KMS-11 (cell line): ENCODE results near the gene SEMA4G.

Source experiments
- H2AFZ ChIP-seq: fragments of 200-600 bp; sonication (generic); 2 replicates; pipeline ENCODE4 v1.6.1; 2016; ENCODE audit warnings: antibody characterized with exemption, mixed run types, low read depth
- H3K27ac ChIP-seq: fragments of 200-600 bp; sonication (generic); 2 replicates; pipeline ENCODE4 v1.6.1; 2016; ENCODE audit warnings: mild to moderate bottlenecking, mixed run types
- H3K27me3 ChIP-seq: fragments of 200-600 bp; sonication (generic); 2 replicates; pipeline ENCODE4 v1.6.1; 2017; ENCODE audit warnings: mild to moderate bottlenecking, low read depth, mixed run types, moderate library complexity; ENCODE audit not compliant: insufficient read depth
- H3K36me3 ChIP-seq: fragments of 200-600 bp; sonication (generic); 2 replicates; pipeline ENCODE4 v1.6.1; 2017; ENCODE audit warnings: mild to moderate bottlenecking, mixed run types; ENCODE audit not compliant: insufficient read depth
- H3K4me1 ChIP-seq: fragments of 200-600 bp; sonication (generic); 2 replicates; pipeline ENCODE4 v1.6.1; 2016; ENCODE audit warnings: mild to moderate bottlenecking, low read depth, mixed run types; ENCODE audit not compliant: poor library complexity, severe bottlenecking
- H3K4me2 ChIP-seq: fragments of 200-600 bp; sonication (generic); 2 replicates; pipeline ENCODE4 v1.7.0; 2016; ENCODE audit warnings: mild to moderate bottlenecking, mixed run types
- H3K4me3 ChIP-seq: fragments of 200-600 bp; sonication (generic); IDR thresholded peaks from 2 replicates; pipeline ENCODE4 v1.6.1; 2017; ENCODE audit warnings: low read depth, low read length, mixed read lengths; ENCODE audit not compliant: insufficient read depth
- H3K79me2 ChIP-seq: fragments of 200-600 bp; sonication (generic); 2 replicates; pipeline ENCODE4 v1.6.1; 2016; ENCODE audit warnings: low read depth, mixed run types; ENCODE audit not compliant: insufficient read depth
- H3K9ac ChIP-seq: fragments of 200-600 bp; sonication (generic); 2 replicates; pipeline ENCODE4 v1.6.1; 2016; ENCODE audit warnings: mild to moderate bottlenecking, mixed run types
- H4K20me1 ChIP-seq: fragments of 200-600 bp; sonication (generic); 2 replicates; pipeline ENCODE4 v1.6.1; 2016; ENCODE audit warnings: mild to moderate bottlenecking, mixed run types; ENCODE audit not compliant: insufficient read depth
- TF ChIP-seq, protein P1 (sequence below): fragments of 200-600 bp; sonication (generic); conservative IDR thresholded peaks from 2 replicates; pipeline ENCODE4 v1.6.1; 2017; ENCODE audit warnings: low read depth, mild to moderate bottlenecking, antibody characterized with exemption, low read length, moderate library complexity, mixed read lengths

The SEMA4G gene

GRCh38 chr10:100969187-100970075 lies at the start of gene SEMA4G:
Gene SEMA4G (plus strand): TSS chr10:100969504. CDS start chr10:100972913, 3,409 bp downstream.
- Histone ChIP-seq H3K4me2 (peak within 1 kb of the TSS; percentile 77), H3K36me3 (no peaks in the 10 kb centered on the region), H3K27me3 (no peaks in the 10 kb centered on the region), H4K20me1 (no peaks in the 10 kb centered on the region), H3K4me1 (peaks cover 8% of the 10 kb centered on the region), H3K4me3 (no peak within 1 kb of the TSS), H3K9ac (no peak within 1 kb of the TSS), H2AFZ (peak within 1 kb of the TSS; percentile 64; the same call in 1 of the 2 replicates), H3K27ac (no peak within 1 kb of the TSS), H3K79me2 (no peaks in the 10 kb centered on the region)
- TF ChIP-seq, protein P1, sequence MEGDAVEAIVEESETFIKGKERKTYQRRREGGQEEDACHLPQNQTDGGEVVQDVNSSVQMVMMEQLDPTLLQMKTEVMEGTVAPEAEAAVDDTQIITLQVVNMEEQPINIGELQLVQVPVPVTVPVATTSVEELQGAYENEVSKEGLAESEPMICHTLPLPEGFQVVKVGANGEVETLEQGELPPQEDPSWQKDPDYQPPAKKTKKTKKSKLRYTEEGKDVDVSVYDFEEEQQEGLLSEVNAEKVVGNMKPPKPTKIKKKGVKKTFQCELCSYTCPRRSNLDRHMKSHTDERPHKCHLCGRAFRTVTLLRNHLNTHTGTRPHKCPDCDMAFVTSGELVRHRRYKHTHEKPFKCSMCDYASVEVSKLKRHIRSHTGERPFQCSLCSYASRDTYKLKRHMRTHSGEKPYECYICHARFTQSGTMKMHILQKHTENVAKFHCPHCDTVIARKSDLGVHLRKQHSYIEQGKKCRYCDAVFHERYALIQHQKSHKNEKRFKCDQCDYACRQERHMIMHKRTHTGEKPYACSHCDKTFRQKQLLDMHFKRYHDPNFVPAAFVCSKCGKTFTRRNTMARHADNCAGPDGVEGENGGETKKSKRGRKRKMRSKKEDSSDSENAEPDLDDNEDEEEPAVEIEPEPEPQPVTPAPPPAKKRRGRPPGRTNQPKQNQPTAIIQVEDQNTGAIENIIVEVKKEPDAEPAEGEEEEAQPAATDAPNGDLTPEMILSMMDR = peak; percentile 69; the same call in 1 of the 2 replicates

- TF ChIP-seq, protein P1 = no peak
- Histone ChIP-seq H3K36me3 (no peaks in the 10 kb centered on the region), H3K4me3 (no peak overlapping the region), H2AFZ (no peak overlapping the region), H3K4me2 (no peak overlapping the region), H3K9ac (no peak overlapping the region), H3K4me1 (no peaks in the 10 kb centered on the region), H3K27ac (no peak overlapping the region), H3K79me2 (no peaks in the 10 kb centered on the region), H4K20me1 (no peaks in the 10 kb centered on the region), H3K27me3 (no peaks in the 10 kb centered on the region)
Observed at GRCh38 chr10:100923580-100923979, 45.7 kb upstream of the SEMA4G start.

- no peaks in the 10 kb centered on the region for H3K79me2 ChIP-seq
- no peak overlapping the region for H3K4me2 ChIP-seq
- H3K4me1 ChIP-seq = no peaks in the 10 kb centered on the region
- H3K36me3 ChIP-seq = no peaks in the 10 kb centered on the region
- TF ChIP-seq, protein P1 = no peak
- no peak overlapping the region for H2AFZ ChIP-seq
- H3K4me3 ChIP-seq = no peak overlapping the region
- no peaks in the 10 kb centered on the region for H4K20me1 ChIP-seq
- H3K27me3 ChIP-seq = no peaks in the 10 kb centered on the region
- H3K9ac ChIP-seq = no peak overlapping the region
- H3K27ac ChIP-seq = no peak overlapping the region
Observed at GRCh38 chr10:100927266-100927665, 42.0 kb upstream of the SEMA4G start.

- no peak overlapping the region for H2AFZ ChIP-seq
- H3K27me3 ChIP-seq = no peaks in the 10 kb centered on the region
- no peaks in the 10 kb centered on the region for H3K79me2 ChIP-seq
- no peak overlapping the region for H3K4me3 ChIP-seq
- no peaks in the 10 kb centered on the region for H4K20me1 ChIP-seq
- TF ChIP-seq, protein P1 = no peak
- no peak overlapping the region for H3K9ac ChIP-seq
- no peak overlapping the region for H3K4me2 ChIP-seq
- H3K36me3 ChIP-seq = no peaks in the 10 kb centered on the region
- no peaks in the 10 kb centered on the region for H3K4me1 ChIP-seq
- H3K27ac ChIP-seq = no peak overlapping the region
Observed at GRCh38 chr10:100928039-100928438, 41.3 kb upstream of the SEMA4G start.
